Neural cell (in vitro differentiated cells): Measurements from ENCODE around the gene SLC19A1. TPM values are rescaled to one million over a fixed set of nuclear protein-coding genes. Genes with fewer than 3 reads are reported as not detected.

ENCODE experiments used
- H2AFZ ChIP-seq: fragments of 200-600, 300-800 bp; sonication (generic), shearing (Covaris generic); 2 replicates; pipeline ENCODE4 v1.6.0; 2014; ENCODE audit warnings: low read depth, mild to moderate bottlenecking, antibody characterized with exemption, low read length, moderate library complexity
- H3F3A ChIP-seq: fragments of 200-600 bp; shearing (Covaris generic); 2 replicates; pipeline ENCODE4 v1.6.1; 2016; ENCODE audit warnings: mild to moderate bottlenecking, moderate library complexity, mixed read lengths, antibody characterized with exemption, low read length; ENCODE audit not compliant: insufficient read depth, poor library complexity, severe bottlenecking
- H3K27ac ChIP-seq: fragments of 200-600, 300-800 bp; sonication (generic), shearing (Covaris generic); 2 replicates; pipeline ENCODE4 v1.5.1; 2014; ENCODE audit warnings: mild to moderate bottlenecking, low read length, moderate library complexity
- H3K27me3 ChIP-seq: fragments of 300-800, 200-600 bp; sonication (generic), shearing (Covaris generic); 2 replicates; pipeline ENCODE4 v1.6.0; 2014; ENCODE audit warnings: mild to moderate bottlenecking, low read depth, low read length, moderate library complexity; ENCODE audit not compliant: insufficient read depth
- H3K36me3 ChIP-seq: fragments of 300-800, 200-600 bp; sonication (generic), shearing (Covaris generic); 2 replicates; pipeline ENCODE4 v1.5.1; 2014; ENCODE audit warnings: mild to moderate bottlenecking, antibody characterized with exemption, low read length, moderate library complexity; ENCODE audit not compliant: insufficient read depth
- H3K4me2 ChIP-seq: fragments of 300-800, 200-600 bp; sonication (generic), shearing (Covaris generic); 2 replicates; pipeline ENCODE4 v1.6.0; 2014; ENCODE audit warnings: mild to moderate bottlenecking, low read length
- H3K4me3 ChIP-seq: fragments of 300-800, 200-600 bp; sonication (generic), shearing (Covaris generic); 2 replicates; pipeline ENCODE4 v1.5.1; 2014; ENCODE audit warnings: mild to moderate bottlenecking, low read length, moderate library complexity
- H3K79me2 ChIP-seq: fragments of 200-600 bp; shearing (Covaris generic); replicated peaks from 2 replicates; pipeline ENCODE4 v1.6.0; 2014; ENCODE audit warnings: mild to moderate bottlenecking, low read length, moderate library complexity; ENCODE audit not compliant: insufficient read depth
- H3K9ac ChIP-seq: fragments of 300-800, 200-600 bp; sonication (generic), shearing (Covaris generic); 2 replicates; pipeline ENCODE4 v1.6.1; 2016; ENCODE audit warnings: mild to moderate bottlenecking, low read length, mixed read lengths
- H3K9me2 ChIP-seq: fragments of 200-600 bp; shearing (Covaris generic); 2 replicates; pipeline ENCODE4 v1.6.1; 2016; ENCODE audit warnings: mild to moderate bottlenecking, low read length, mixed read lengths; ENCODE audit not compliant: insufficient read depth
- H3K9me3 ChIP-seq: fragments of 200-600, 300-800 bp; sonication (generic), shearing (Covaris generic); 2 replicates; pipeline ENCODE4 v1.6.1; 2016; ENCODE audit warnings: mild to moderate bottlenecking, mixed run types, low read length, moderate library complexity, mixed read lengths
- H4K20me1 ChIP-seq: fragments of 200-600 bp; shearing (Covaris generic); 2 replicates; pipeline ENCODE4 v1.6.1; 2016; ENCODE audit warnings: mild to moderate bottlenecking, mixed run types; ENCODE audit not compliant: insufficient read depth
- EP300 ChIP-seq: fragments of 450-650 bp; conservative IDR thresholded peaks from 2 replicates; pipeline ENCODE4 v1.6.1; 2014; ENCODE audit warnings: antibody characterized with exemption, mild to moderate bottlenecking, moderate library complexity; ENCODE audit not compliant: poor library complexity, severe bottlenecking
- EZH2 ChIP-seq: fragments of 200-600, 300-800 bp; shearing (Covaris generic), sonication (generic); IDR thresholded peaks from 2 replicates; pipeline ENCODE4 v1.6.1; 2014; ENCODE audit warnings: antibody characterized with exemption, low read length, borderline replicate concordance, mild to moderate bottlenecking; ENCODE audit not compliant: insufficient read depth, poor library complexity, severe bottlenecking
- POLR2AphosphoS5 ChIP-seq: IDR thresholded peaks from 2 replicates; pipeline ENCODE4 v1.6.1; 2012
- RAD21 ChIP-seq: fragments of 450-650 bp; conservative IDR thresholded peaks from 2 replicates; pipeline ENCODE4 v1.6.1; 2014; ENCODE audit warnings: antibody characterized with exemption, mild to moderate bottlenecking, moderate library complexity
- SMC3 ChIP-seq: fragments of 450-650 bp; conservative IDR thresholded peaks from 2 replicates; pipeline ENCODE4 v1.6.1; 2014; ENCODE audit warnings: antibody characterized with exemption, mild to moderate bottlenecking, moderate library complexity; ENCODE audit not compliant: poor library complexity
- TAF1 ChIP-seq: IDR thresholded peaks from 2 replicates; pipeline ENCODE4 v1.6.1; 2012; ENCODE audit warnings: low read depth
- polyA plus RNA-seq: library from polyadenylated mRNA; depleted of rRNA; stranded (reverse); fragments of >200 nt; gene quantifications from 2 replicates; pipeline ENCODE4 v1.2.3, GENCODE V29; 2014
- TF ChIP-seq, protein P1 (sequence below): IDR thresholded peaks from 2 replicates; pipeline ENCODE4 v1.6.1; 2012; ENCODE audit warnings: borderline replicate concordance
- TF ChIP-seq, protein P2 (sequence below): fragments of 450-650 bp; IDR thresholded peaks from 2 replicates; pipeline ENCODE4 v1.5.1; 2014; ENCODE audit warnings: antibody characterized with exemption, mild to moderate bottlenecking, moderate library complexity; ENCODE audit not compliant: poor library complexity, severe bottlenecking

Gene SLC19A1
- polyA plus RNA-seq, 1 donor from 2014 or later = 2.9 TPM

DNA sequence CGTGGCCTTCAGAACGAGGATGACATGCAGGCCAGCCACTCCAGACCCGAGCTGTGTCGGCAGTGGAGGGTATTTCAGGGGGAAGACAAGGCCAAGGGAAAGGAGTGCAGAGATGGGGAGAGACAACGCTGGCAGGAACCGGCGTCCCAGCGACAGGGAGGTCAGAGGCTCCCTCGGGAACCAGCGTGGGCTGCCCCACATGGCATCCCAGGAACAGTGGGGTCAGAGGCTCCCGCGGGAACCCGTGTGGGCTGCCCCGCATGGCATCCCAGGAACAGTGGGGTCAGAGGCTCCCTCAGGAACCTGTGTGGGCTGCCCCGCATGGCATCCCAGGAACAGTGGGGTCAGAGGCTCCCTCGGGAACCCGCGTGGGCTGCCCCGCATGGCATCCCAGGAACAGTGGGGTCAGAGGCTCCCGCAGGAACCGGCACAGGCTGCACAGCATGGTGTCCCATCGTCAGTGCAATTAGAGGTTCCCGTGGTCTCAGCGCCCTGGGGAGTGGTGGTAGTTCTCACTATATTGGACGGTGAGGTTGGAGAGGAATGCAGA is 43.0 kb downstream of the SLC19A1 start:
- Histone ChIP-seq H3K27me3 (no peaks in the 10 kb centered on the region), H3K36me3 (no peaks in the 10 kb centered on the region), H3K9ac (no peak overlapping the region), H3K9me3 (no peaks in the 10 kb centered on the region), H3K79me2 (no peaks in the 10 kb centered on the region), H2AFZ (no peak overlapping the region), H3K27ac (no peak overlapping the region), H3K9me2 (no peaks in the 10 kb centered on the region), H3K4me3 (no peak overlapping the region), H4K20me1 (no peaks in the 10 kb centered on the region), H3K4me2 (no peak overlapping the region), H3F3A (no peaks in the 10 kb centered on the region)
- TF ChIP-seq POLR2AphosphoS5 (no peak), RAD21 (no peak)
- TF ChIP-seq, protein P1, sequence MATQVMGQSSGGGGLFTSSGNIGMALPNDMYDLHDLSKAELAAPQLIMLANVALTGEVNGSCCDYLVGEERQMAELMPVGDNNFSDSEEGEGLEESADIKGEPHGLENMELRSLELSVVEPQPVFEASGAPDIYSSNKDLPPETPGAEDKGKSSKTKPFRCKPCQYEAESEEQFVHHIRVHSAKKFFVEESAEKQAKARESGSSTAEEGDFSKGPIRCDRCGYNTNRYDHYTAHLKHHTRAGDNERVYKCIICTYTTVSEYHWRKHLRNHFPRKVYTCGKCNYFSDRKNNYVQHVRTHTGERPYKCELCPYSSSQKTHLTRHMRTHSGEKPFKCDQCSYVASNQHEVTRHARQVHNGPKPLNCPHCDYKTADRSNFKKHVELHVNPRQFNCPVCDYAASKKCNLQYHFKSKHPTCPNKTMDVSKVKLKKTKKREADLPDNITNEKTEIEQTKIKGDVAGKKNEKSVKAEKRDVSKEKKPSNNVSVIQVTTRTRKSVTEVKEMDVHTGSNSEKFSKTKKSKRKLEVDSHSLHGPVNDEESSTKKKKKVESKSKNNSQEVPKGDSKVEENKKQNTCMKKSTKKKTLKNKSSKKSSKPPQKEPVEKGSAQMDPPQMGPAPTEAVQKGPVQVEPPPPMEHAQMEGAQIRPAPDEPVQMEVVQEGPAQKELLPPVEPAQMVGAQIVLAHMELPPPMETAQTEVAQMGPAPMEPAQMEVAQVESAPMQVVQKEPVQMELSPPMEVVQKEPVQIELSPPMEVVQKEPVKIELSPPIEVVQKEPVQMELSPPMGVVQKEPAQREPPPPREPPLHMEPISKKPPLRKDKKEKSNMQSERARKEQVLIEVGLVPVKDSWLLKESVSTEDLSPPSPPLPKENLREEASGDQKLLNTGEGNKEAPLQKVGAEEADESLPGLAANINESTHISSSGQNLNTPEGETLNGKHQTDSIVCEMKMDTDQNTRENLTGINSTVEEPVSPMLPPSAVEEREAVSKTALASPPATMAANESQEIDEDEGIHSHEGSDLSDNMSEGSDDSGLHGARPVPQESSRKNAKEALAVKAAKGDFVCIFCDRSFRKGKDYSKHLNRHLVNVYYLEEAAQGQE = no peak

DNA sequence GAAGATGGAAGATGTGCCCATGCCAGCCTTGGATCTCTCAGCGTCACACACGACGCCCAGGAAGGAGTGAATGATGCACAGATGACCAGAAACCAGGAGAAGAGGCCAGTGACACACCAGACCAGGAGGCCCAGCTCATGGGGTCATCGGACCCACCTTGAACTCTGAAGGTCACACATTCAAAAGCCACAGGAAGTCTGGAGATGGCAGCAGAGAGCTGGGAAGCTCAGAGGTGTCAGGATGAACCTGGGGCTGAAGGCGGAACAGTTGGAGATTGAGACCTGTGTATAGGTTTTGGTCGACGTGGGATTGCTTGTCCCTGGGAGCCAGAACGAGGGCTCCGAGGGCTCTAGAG is 43.6 kb downstream of the SLC19A1 start:
- H3K9ac ChIP-seq = no peak overlapping the region
- no peak overlapping the region for H2AFZ ChIP-seq
- no peak overlapping the region for H3K4me2 ChIP-seq
- no peaks in the 10 kb centered on the region for H3K27me3 ChIP-seq
- no peaks in the 10 kb centered on the region for H3K9me2 ChIP-seq
- TF ChIP-seq, protein P2, sequence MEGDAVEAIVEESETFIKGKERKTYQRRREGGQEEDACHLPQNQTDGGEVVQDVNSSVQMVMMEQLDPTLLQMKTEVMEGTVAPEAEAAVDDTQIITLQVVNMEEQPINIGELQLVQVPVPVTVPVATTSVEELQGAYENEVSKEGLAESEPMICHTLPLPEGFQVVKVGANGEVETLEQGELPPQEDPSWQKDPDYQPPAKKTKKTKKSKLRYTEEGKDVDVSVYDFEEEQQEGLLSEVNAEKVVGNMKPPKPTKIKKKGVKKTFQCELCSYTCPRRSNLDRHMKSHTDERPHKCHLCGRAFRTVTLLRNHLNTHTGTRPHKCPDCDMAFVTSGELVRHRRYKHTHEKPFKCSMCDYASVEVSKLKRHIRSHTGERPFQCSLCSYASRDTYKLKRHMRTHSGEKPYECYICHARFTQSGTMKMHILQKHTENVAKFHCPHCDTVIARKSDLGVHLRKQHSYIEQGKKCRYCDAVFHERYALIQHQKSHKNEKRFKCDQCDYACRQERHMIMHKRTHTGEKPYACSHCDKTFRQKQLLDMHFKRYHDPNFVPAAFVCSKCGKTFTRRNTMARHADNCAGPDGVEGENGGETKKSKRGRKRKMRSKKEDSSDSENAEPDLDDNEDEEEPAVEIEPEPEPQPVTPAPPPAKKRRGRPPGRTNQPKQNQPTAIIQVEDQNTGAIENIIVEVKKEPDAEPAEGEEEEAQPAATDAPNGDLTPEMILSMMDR = no peak
- TF ChIP-seq POLR2AphosphoS5 (no peak), TAF1 (no peak), SMC3 (no peak), EZH2 (no peak), RAD21 (no peak), EP300 (no peak)
- TF ChIP-seq, protein P1 = no peak
- H3K4me3 ChIP-seq = no peak overlapping the region
- H3K79me2 ChIP-seq = no peaks in the 10 kb centered on the region
- no peaks in the 10 kb centered on the region for H4K20me1 ChIP-seq
- H3K9me3 ChIP-seq = no peaks in the 10 kb centered on the region
- no peaks in the 10 kb centered on the region for H3F3A ChIP-seq
- H3K36me3 ChIP-seq = no peaks in the 10 kb centered on the region
- H3K27ac ChIP-seq = no peak overlapping the region
